Forelimb muscle (tissue), 1 donor: ENCODE measurements around the gene ZNF157. TPM values are rescaled to one million over a fixed set of nuclear protein-coding genes. Genes with fewer than 3 reads are reported as not detected.
"Not testable (repeated sequence)": the region's sequence is repeated elsewhere in the genome, so short reads cannot be mapped to it uniquely, and the experiment has no call there.

ENCODE experiments used
- DNase-seq: peaks from one replicate; pipeline ENCODE4 v3.0.0-alpha.2; 2013; ENCODE audit warnings: low read depth
- polyA plus RNA-seq: library from polyadenylated mRNA; unstranded; fragments of 120-200 nt; gene quantifications from one replicate; pipeline ENCODE4 v1.2.1, GENCODE V29; 2013; ENCODE audit not compliant: insufficient read length

The ZNF157 gene
- polyA plus RNA-seq = 0.35 TPM

GRCh38 chrX:47370278-47370677 lies at the start of gene ZNF157:
Gene ZNF157, plus strand, starts transcription at chrX:47370578. Its CDS starts 91 bp downstream, at chrX:47370669.
- DNase-seq = no peak

DNA sequence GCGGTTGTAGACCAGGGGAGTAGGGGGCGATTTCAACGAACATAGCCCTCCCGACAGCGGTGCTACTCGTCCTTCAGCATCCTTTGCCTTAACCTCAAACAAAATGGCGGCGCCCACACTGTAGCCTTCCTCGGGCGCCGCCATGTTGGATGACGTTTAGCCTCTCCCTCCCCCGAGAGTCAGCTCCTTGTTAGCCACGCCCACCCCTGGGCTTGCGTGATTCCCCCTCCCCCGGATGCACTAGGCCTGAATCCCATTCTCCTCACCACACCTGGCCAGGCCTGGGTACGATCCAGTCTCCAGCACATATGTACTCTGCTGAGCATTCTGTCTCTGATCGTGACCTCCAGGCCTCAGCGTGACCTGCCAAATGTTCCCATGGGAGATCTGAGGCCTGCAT lies 49.0 kb upstream of the ZNF157 start:
- no peak for DNase-seq

DNA sequence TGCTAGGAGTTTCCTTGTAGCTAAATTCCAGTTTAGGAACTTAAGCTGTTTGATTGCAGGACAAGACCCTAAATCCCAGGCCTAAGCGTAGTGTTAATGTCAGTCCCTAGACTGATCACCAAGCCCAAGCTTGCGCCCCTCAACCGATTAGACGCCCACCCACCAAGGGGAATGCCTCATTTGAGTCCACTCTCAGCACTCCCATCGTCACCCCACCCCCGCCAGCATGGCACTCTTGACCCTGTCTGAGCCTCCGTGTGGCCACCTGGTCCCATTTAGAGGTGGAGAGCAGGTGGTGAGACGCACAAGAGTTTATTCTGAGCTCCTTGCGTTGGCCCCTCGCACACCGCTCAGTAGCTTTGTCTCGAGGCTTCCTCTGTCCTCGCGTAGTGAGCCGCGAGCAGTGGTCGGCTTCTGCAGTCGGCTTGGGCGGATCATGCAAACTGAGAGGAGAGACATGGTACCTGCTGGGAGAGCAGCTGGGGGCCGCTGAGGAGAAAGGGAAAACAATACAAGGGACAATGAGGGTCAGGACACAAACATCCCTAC lies 48.5 kb upstream of the ZNF157 start:
- DNase-seq = no peak

DNA sequence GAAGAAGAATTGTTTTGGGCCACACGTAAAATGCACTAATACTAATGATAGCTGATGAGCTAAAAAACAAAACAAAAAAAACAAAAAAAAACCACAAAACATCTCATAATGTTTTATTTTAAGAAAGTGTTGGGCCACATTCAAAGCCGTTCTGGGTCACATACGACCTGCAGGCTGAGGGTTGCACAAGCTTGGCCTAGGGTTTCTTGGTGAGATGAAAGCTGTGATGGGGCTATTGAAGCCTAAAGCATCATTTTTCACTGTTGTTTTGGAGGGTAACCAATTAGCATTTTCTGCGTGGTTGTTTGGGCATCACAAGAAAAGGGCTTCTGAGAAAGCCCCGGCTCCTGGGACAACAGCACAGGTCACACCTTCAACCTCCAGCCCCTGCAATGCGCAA lies 42.5 kb upstream of the ZNF157 start:
- DNase-seq = no peak

GRCh38 chrX:47332729-47333128 lies 37.6 kb upstream of the ZNF157 start:
- DNase-seq = not testable (repeated sequence)

GRCh38 chrX:47351706-47352105 lies 18.7 kb upstream of the ZNF157 start:
- no peak for DNase-seq

GRCh38 chrX:47358387-47359065 lies 11.9 kb upstream of the ZNF157 start:
- DNase-seq = no peak

- DNase-seq = no peak
These were observed 9.8 kb upstream of the ZNF157 start for GRCh38 chrX:47360423-47361179.

DNA sequence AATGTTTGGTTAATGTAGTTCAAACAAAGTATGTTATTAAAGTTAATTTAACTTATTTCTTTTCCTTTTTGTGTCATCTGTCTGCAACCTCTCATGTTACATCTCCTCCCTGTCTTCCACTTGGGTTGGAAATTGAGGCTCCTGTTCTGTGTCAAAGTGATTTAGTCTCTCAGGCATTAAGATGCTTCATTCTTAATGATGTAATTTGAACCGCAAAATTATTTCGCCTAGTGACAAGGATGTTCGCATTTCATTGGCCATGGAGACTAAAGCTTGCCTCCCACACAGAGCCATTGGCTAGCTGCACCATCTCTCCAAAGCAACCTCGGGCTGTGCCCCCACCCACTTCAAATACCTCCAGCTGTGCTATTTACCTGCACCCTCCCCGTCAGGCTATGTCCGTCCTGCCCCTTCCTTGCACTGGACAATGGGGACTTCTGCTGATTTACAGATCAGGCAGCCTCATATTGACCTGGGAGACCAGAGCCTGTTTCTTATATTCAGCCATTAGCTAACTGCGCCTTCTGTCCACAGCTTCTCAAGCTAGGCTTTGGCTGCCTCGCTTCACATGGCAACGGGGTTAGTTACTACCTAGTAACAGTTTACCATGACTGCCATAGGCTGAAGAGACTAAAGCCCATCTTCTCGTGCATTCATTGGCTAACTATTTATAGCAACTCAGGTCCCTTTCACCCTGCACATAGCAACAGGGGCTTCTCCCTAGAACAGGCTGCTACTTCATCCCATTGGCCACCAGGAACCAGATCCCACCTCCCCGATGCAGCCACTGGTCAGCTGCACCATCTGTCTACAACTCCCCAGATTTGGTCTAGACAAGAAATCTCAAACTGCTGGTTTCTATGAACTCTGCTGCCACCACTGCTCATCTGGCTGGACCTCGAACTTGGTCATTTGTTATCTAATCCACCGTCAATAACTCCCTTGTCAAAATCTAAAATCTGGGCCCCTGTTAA lies 8.6 kb upstream of the ZNF157 start:
- DNase-seq = peak; percentile 85

DNA sequence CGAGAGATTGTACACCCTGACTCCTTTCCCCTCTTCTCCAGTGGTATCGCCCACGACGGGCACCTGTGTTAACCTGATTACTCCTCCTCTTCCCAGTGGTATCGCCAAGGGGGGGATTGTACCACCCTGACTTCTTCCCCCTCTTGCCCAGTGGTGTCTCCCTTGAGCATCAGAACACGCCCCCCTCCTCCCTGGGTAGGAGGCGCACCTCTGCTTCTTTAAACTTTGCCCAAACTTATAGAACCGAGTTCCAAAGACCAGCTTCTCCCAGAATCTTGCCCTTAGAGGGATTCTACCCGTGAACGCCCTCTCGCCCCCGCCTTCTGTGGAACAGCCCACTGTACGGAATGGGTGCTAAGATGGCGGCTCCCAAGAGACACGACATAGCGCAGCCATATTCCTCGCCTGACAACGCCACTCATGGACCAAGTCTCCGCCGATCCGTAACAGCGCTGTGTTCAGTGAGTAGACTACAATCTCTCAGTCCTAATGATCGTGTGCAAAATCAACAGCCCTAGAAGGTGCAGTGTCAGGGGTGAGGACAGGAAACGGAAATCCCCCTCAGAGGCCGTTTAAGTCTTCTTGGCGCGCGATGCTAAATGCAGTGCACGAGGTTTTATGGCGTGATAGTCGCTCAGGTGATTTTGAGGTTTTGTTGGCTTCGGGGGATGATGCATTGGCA lies 4.2 kb upstream of the ZNF157 start:
- DNase-seq = no peak

DNA sequence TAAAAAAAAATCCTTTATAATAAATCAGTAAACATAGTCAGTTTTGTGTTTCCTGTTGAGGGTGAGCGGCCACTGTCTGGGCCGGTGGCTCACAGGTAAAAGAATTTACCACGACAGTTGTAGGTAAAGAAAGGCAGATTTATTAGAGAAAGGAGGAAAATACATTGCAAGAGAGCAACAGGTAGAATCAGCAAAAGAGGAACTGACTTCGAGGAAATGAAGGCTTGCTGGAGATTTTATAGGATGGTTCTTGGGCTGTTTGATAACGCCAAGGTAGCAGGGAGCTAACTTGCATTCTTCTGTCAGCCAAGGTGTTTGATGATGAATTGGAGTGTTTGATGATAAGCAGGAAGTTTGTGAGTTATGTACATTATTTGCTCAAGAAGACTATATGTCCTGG lies 2.8 kb downstream of the ZNF157 start:
- DNase-seq = no peak

GRCh38 chrX:47380268-47380667 lies 9.9 kb downstream of the ZNF157 start:
- no peak for DNase-seq

- not testable (repeated sequence) for DNase-seq
These were observed 10.5 kb downstream of the ZNF157 start for GRCh38 chrX:47380837-47381236.

DNA sequence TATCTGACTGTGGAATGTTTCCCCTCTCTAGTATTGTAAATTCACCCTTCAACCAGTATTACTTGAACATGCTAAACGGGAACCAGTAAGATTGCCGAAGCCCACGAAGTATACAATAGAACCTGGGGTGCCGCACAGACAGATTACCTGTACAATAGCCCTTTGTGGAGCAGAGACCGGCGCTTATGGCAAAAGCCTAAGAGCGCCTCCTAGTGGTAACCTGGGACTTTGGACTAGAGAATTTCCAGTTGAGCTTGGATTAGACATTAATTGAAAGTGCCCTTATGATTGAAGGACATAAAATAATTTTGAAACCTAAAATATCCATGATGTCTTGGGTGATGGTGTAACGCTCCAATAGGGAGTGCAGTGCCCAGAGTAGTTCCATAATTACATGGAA lies 14.1 kb downstream of the ZNF157 start:
- no peak for DNase-seq

GRCh38 chrX:47390780-47391179 lies 20.4 kb downstream of the ZNF157 start:
- no peak for DNase-seq

DNA sequence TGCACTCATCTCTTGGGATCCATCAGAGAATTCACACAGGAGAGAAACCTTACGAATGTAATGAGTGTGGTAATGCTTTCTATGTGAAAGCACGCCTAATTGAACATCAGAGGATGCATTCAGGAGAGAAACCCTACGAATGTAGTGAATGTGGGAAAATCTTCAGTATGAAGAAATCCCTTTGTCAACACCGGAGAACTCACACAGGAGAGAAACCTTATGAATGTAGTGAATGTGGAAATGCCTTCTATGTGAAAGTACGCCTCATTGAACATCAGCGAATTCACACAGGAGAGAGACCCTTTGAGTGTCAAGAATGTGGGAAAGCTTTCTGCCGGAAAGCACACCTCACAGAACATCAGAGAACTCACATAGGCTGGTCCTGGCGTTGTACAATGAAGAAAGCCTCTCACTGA lies 42.8 kb downstream of the ZNF157 start:
- no peak for DNase-seq

- DNase-seq = no peak
These were observed 49.9 kb downstream of the ZNF157 start for GRCh38 chrX:47420265-47420664.

DNA sequence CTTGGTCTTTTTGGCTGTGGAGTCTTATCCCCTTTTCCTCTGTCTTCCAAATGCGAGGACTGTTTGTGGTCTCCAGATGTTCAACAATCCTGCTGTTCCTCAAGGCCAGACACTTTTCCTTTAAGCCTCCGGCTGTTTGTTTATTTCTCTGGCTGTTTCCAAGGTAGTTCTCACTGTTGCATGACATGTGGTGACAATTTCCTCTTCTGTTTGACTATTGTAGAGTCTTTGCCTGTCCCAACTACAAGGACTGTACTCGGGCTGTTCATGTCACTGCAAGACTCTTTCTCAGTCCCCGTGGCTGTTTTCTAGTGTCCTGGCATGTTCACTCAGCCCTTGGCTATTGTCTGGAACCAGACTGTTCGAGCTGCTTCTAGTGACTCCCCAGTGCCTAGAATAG lies 50.6 kb downstream of the ZNF157 start:
- DNase-seq = no peak

DNA sequence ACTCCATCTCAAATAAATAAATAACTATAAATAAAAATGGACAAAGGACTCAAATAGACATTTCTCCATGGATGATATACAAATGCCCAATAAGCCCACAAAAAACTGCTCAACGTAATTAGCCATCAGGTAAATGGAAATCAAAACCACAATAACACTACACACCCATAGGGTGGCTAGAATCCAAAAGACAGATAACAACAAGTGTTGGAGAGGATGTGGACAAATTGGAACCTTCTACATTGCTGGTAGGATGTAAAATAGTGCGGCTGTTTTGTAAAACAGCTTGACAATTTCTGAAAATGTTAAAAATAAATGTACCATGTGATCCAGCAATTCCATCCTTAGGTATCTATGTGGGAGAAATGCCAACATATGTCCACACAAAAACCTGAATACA lies 52.1 kb downstream of the ZNF157 start:
- no peak for DNase-seq

DNA sequence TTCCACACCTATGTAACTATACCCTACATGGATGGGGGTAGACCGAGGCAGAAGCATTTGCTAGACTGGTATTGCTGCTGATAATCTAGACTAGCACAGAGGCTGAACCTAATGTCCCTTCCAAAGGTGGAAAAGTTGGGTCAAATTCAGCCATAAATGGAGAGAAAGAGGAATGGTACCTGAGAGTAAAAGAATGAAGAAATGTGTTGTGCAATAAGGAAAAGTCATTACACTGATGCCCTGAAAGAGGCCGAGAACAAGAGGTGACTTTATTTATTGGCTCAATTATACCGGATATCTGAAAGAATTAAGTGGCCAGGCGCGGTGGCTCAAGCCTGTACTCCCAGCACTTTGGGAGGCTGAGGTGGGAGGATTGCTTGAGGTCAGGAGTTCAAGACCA lies 60.5 kb downstream of the ZNF157 start:
- no peak for DNase-seq

GRCh38 chrX:47446431-47446830 lies 76.1 kb downstream of the ZNF157 start:
- DNase-seq = no peak
